Parathyroid adenoma (tissue), 2 donors: ENCODE measurements around the gene LHX6.

Experiments
- H2AFZ ChIP-seq: fragments of 300-600 bp; sonication (generic); one replicate; pipeline ENCODE4 v1.7.0; 2017; ENCODE audit warnings: antibody characterized with exemption, mild to moderate bottlenecking
- H3K27ac ChIP-seq: fragments of 300-600 bp; sonication (generic); one replicate; pipeline ENCODE4 v1.7.0; 2017
- H3K27me3 ChIP-seq: fragments of 300-600 bp; sonication (generic); one replicate; pipeline ENCODE4 v1.7.0; 2017; ENCODE audit warnings: low read length; ENCODE audit not compliant: control insufficient read depth, insufficient read depth
- H3K36me3 ChIP-seq: fragments of 300-600 bp; sonication (generic); one replicate; pipeline ENCODE4 v1.7.0; 2017; ENCODE audit warnings: low read length; ENCODE audit not compliant: control insufficient read depth, insufficient read depth
- H3K4me1 ChIP-seq: fragments of 300-600 bp; sonication (generic); one replicate; pipeline ENCODE4 v1.7.0; 2017; ENCODE audit warnings: control low read depth
- H3K4me2 ChIP-seq: fragments of 300-600 bp; sonication (generic); one replicate; pipeline ENCODE4 v1.7.0; 2017; ENCODE audit warnings: low read length
- H3K4me3 ChIP-seq: fragments of 300-600 bp; sonication (generic); one replicate; pipeline ENCODE4 v1.7.0; 2017; ENCODE audit warnings: low read depth, low read length
- H3K79me2 ChIP-seq: fragments of 300-600 bp; sonication (generic); one replicate; pipeline ENCODE4 v1.7.0; 2017; ENCODE audit warnings: control low read depth
- H3K9ac ChIP-seq: fragments of 300-600 bp; sonication (generic); one replicate; pipeline ENCODE4 v1.7.0; 2017; ENCODE audit warnings: mild to moderate bottlenecking
- H3K9me3 ChIP-seq: fragments of 300-600 bp; sonication (generic); one replicate; pipeline ENCODE4 v1.7.0; 2017; ENCODE audit warnings: low read length; ENCODE audit not compliant: control insufficient read depth
- TF ChIP-seq, protein P1 (sequence below): fragments of 300-600 bp; sonication (generic); IDR thresholded peaks from one replicate; pipeline ENCODE4 v1.7.0; 2017; ENCODE audit warnings: antibody characterized with exemption, mild to moderate bottlenecking
- donor health status: primary hyperparathyroidism.

Gene LHX6

DNA sequence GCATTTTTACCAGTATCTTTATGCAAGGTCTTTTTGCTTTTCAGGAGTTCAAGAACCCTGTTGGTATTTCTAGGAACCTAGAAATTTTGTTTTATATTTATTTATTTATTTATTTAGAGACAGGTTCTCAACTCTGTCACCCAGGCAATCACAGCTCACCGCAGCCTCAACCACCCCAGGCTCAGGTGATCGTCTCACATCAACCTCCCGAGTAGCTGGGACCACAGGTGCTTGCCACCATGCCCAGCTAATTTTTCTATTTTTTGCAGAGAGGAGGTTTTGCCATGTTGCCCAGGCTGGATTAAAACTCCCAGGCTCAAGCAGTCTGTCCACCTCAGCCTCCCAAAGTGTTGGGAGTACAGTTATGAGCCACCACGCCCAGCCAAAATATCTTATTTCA lies 32.9 kb downstream of the LHX6 start:
- no peak overlapping the region for H2AFZ ChIP-seq
- no peaks in the 10 kb centered on the region for H3K79me2 ChIP-seq
- TF ChIP-seq, protein P1, sequence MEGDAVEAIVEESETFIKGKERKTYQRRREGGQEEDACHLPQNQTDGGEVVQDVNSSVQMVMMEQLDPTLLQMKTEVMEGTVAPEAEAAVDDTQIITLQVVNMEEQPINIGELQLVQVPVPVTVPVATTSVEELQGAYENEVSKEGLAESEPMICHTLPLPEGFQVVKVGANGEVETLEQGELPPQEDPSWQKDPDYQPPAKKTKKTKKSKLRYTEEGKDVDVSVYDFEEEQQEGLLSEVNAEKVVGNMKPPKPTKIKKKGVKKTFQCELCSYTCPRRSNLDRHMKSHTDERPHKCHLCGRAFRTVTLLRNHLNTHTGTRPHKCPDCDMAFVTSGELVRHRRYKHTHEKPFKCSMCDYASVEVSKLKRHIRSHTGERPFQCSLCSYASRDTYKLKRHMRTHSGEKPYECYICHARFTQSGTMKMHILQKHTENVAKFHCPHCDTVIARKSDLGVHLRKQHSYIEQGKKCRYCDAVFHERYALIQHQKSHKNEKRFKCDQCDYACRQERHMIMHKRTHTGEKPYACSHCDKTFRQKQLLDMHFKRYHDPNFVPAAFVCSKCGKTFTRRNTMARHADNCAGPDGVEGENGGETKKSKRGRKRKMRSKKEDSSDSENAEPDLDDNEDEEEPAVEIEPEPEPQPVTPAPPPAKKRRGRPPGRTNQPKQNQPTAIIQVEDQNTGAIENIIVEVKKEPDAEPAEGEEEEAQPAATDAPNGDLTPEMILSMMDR: no peak
- no peaks in the 10 kb centered on the region for H3K4me1 ChIP-seq
- H3K9me3 ChIP-seq: no peaks in the 10 kb centered on the region
- no peak overlapping the region for H3K9ac ChIP-seq
- H3K27ac ChIP-seq: no peak overlapping the region
- H3K36me3 ChIP-seq: no peaks in the 10 kb centered on the region
- H3K4me3 ChIP-seq: no peak overlapping the region
- no peak overlapping the region for H3K4me2 ChIP-seq
- H3K27me3 ChIP-seq: no peaks in the 10 kb centered on the region

- Histone ChIP-seq H3K9ac (no peak overlapping the region), H3K9me3 (no peaks in the 10 kb centered on the region), H3K36me3 (no peaks in the 10 kb centered on the region), H2AFZ (no peak overlapping the region), H3K79me2 (no peaks in the 10 kb centered on the region), H3K4me2 (no peak overlapping the region), H3K4me3 (no peak overlapping the region), H3K4me1 (no peaks in the 10 kb centered on the region), H3K27ac (no peak overlapping the region), H3K27me3 (no peaks in the 10 kb centered on the region)
- TF ChIP-seq, protein P1: no peak
Measured at GRCh38 chr9:122193651-122194050, 35.1 kb downstream of the LHX6 start.

DNA sequence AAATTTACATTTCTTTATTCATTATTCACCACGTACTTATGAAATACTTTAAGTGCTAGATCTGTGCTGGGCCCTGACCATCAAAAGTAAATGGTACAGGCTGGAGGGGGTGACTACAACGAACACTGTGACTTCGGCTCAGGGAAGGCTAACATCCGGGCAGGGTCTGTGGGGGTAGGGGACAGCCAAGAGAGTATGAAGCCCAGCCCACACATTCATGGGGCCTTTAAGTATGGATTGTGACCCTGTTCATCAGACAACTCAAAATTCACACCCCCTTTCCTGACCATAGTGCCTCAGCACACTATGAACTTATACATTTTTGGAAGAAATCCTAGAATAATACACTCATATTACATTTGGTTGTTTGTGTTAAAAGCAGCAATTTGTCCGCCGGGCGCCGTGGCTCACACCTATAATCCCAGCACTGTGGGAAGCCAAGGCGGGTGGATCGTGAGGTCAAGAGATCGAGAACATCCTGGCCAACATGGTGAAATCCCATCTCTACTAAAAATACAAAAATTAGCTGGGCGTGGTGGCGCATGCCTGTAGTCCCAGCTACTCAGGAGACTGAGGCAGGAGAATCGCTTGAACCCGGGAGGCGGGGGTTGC lies 35.7 kb downstream of the LHX6 start:
- Histone ChIP-seq H3K4me2 (no peak overlapping the region), H3K36me3 (no peaks in the 10 kb centered on the region), H2AFZ (no peak overlapping the region), H3K27me3 (no peaks in the 10 kb centered on the region), H3K9me3 (no peaks in the 10 kb centered on the region), H3K4me1 (no peaks in the 10 kb centered on the region), H3K4me3 (no peak overlapping the region), H3K79me2 (no peaks in the 10 kb centered on the region), H3K27ac (no peak overlapping the region), H3K9ac (no peak overlapping the region)
- TF ChIP-seq, protein P1: no peak

GRCh38 chr9:122192261-122192875 lies 36.4 kb downstream of the LHX6 start:
- TF ChIP-seq, protein P1: no peak
- Histone ChIP-seq H3K9ac (no peak overlapping the region), H3K4me1 (no peaks in the 10 kb centered on the region), H3K36me3 (no peaks in the 10 kb centered on the region), H3K27me3 (no peaks in the 10 kb centered on the region), H3K27ac (no peak overlapping the region), H3K4me3 (no peak overlapping the region), H2AFZ (no peak overlapping the region), H3K9me3 (no peaks in the 10 kb centered on the region), H3K79me2 (no peaks in the 10 kb centered on the region), H3K4me2 (no peak overlapping the region)

GRCh38 chr9:122191584-122191983 lies 37.2 kb downstream of the LHX6 start:
- Histone ChIP-seq H3K4me1 (no peaks in the 10 kb centered on the region), H3K27ac (no peak overlapping the region), H3K27me3 (no peaks in the 10 kb centered on the region), H2AFZ (no peak overlapping the region), H3K36me3 (no peaks in the 10 kb centered on the region), H3K9me3 (no peaks in the 10 kb centered on the region), H3K4me2 (no peak overlapping the region), H3K79me2 (no peaks in the 10 kb centered on the region), H3K4me3 (no peak overlapping the region), H3K9ac (no peak overlapping the region)
- TF ChIP-seq, protein P1: no peak
